Amniotic epithelial cell (primary cell): ENCODE measurements around the gene ABCA5.
"Not testable (repeated sequence)": the region's sequence is repeated elsewhere in the genome, so short reads cannot be mapped to it uniquely, and the experiment has no call there.

Source experiments
- DNase-seq: peaks from one replicate; pipeline ENCODE4 v3.0.0-alpha.2; 2010; ENCODE audit warnings: low read depth

ABCA5 gene

DNA sequence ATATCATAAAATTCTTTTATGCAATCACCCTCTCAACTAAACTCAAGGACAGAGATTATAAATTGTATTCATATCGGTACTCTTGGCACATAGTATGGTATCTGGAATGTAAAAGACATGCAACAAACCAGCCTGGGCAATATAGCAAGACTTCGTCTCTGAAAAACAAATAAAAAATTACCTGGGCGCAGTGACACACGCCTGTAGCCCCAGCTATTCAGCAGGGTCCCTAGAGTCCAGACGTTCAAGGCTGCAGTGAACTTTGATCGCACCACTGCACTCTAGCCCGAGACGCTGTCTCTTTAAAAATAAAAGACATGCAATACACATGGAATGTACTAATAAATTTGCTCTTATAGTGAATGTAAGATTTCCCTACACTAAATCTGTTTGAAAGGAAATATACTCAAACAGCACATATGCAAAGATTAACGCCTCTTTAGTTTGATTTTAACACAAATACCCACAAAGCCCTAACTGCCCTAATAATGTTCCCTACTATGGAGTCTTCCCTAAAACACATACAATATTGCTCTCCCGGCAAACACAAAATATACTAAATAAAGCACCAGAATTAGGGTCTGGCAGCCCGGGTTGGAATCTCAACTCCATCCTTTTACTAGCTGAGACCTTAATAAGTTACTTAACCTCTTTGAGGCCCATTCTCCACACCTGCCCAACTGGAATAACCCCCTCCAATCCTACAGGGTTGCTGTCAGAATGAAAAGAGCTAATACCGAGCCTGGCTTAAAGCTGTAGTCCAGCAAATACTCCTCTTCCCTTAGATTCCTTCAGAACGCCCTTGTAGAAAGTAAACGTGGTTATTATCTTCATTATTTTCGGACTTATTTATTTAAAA, 1.2 kb downstream of the ABCA5 start:
- peak; percentile 15 for DNase-seq

DNA sequence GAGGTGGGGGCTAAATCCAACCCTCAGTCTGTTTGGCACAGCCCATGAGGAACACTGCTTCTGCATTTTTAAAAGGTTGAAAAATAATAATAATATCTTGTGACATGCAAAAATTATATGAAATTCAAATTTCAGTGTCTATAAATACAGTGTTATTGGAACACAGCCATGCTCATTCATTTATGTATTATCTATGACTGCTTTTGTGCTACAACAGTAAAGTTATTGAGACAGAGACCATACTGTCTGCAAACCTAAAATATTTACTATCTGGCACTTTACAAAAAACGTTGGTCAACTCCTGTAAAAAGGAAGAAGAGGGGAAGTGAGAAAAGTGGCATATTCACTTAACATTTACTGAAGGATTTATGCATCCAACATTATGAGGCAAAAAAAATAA, 3.1 kb downstream of the ABCA5 start:
- DNase-seq, result no peak

DNA sequence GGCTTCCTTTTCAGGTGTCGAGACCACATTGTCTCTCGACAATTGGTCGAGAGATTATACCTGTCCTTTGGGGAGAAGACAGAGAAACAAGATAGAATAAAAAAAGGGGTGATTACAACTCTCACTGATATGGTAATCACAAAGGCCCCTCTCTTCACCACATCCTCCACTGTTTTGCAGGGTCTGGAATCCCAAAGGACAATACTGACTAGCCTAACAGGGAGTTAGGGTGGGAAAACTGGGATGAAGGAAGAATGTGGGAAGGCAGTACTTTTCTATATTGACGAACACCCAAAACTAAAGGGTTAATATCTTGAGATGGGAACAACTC, 6.1 kb downstream of the ABCA5 start:
- DNase-seq, result no peak

DNA sequence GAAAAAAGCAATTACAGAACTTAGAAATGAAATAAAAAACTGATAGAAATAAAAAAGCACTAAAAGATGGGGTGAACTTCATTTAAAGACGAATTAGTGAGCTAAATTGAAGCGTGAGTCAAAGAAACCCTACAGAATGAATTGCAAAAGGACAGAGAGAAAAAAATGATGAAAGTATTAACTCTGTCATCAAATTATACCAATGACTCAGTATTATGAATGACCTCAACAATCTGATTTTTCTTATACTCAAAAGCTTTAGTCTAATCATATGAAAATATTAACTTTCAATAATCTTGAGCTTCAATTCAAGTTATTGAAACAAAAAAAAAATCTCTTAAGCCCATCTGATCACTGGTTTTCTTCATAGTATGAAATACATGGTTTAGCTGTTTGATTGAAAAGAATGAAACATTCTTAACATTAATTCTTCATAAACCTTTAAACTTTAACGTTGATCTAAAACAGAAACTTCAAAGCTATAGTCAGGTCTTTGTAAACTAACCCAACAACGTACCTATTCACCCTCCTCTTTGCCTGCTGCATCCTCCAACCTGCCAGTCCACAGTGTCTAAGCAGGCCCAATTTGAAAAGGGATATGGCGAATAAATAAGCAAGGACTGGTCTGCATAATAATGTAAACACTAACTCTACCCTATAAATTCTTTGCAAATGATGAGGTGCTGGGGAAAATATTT, 6.6 kb downstream of the ABCA5 start:
- DNase-seq, result peak; percentile 23

DNA sequence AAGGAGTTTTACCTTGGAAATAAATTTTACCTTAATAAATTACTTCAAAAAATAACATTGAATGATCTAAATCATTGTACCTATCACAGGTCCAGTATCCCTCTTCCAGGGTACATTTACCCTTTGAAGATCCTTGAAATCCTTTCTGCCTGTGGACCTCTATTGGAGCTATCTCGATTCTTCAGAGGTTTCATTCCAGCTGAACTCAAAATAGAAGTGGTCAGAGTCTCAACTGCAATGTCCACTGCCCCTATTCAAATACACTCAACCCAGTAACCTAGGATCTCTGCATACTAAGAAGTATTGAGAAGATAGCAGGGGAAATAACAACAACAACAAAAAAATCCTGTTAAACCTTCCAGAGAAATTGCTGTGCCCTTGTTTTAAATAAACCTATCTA, 9.3 kb downstream of the ABCA5 start:
- DNase-seq, result no peak

DNA sequence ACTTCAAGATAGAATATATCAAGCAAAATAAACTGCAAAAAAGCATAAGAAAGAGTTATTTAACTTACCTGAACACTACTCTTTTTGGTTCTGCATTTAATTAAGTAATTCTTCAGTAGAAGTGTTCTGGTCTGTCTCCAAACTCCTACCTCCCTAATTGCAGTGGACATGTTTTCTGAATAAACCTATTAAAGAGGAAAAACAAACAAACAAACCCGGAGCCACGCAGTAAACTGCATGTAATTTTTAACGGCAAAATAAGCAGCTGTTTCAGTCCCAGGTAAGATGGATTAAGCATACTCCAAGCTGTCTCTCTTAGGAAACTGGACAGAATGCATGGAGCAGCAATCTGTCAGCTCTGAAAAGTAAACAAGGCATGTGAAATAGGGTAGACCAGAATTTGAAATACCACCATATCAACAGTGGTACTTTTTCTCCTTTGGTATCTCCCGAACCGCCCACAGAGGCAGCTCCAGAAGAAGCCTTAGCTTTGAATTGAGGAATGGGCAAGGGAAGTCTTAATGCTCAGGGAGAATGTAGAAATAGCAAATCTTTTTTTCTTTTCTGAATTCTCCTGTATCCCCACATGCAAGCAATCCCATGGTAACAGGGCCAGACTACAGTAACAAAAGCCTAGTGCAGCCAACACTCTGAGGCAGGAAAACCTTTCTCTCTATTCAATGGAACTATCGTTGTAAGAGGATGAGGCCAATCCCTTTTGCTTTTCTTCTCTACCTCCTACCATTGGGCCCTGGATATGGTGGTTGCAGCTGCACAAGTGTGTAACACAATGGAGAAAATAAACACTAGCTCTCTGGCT, 12.5 kb downstream of the ABCA5 start:
- DNase-seq, result peak; percentile 9

DNA sequence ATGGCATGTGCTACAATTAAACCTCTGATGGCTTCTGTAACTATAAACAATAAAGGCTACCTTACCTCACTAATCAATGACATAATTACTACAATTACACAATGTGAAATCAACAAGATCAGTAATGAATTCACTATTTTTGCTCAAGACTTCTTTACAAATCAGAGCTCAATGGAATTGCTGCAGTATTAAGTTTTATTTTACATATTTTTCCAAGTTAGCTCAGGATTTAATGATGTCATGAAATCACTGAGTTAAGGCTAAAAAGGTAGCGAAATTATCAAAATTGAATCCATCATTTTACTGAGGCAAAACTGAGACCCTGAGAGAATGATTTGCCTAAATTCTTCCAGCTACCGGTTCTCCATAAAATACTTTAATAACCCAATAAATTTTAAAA, 21.8 kb downstream of the ABCA5 start:
- no peak for DNase-seq

DNA sequence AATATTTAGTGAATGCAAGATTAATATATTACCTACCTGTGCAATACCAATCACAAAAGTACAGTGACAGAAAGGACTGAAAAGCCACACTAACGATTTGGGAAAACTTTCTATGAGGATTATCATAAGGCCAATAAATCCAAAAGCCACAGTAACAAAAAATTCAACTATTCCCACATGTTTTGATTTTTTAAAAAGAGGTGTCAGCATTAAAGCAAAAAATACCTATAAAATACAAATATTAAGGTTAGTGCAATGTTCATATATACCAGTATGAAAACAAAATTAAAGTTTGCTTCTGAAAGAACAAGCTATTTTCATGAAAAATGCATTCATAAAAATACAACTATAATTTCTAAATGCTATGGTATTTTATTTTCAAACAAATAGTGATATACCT, 24.3 kb downstream of the ABCA5 start:
- DNase-seq, result no peak

DNA sequence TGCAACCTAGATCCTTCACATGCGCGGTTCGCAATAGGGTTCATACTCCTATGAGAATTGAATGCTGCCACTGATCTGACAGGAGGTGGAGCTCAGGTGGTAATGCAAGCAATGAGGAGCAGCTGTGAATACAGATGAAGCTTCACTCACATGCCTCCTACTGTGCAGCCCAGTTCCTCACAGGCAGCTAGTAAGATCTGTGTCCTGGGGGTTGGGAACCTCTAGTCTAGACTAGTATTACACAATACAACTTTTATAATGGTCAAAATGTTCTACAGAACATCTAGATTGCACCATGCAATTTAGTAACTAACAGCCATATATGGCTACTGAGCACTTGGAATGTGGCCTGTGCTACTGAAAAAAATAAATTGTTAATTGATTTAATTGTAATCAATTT, 26.7 kb downstream of the ABCA5 start:
- peak; percentile 76 for DNase-seq

DNA sequence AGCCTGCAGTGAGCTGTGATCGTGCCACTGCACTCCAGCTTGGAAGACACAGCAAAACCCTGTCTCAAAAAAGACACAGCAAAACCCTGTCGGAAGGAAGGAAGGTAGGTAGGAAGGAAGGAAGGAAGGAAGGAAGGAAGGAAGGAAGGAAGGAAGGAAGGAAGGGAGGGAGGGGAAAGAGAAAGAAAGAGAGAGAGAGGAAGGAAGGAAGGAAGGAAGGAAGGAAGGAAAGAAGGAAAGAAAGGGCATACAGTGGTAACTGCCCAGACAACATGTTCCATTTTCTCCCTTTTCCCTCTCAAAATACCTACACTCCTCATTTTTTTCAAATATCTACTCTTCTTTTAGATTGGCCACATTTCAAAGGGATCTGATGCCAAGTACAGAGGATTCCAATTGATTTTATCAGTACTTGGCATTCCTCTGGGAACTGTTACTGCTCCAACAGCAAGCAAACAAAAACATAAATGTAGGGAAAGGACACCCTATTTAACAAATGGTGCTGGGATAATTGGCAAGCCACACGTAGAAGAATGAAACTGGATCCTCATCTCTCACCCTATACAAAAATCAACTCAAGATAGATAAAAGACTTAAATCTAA, 28.7 kb downstream of the ABCA5 start:
- DNase-seq, result not testable (repeated sequence)

DNA sequence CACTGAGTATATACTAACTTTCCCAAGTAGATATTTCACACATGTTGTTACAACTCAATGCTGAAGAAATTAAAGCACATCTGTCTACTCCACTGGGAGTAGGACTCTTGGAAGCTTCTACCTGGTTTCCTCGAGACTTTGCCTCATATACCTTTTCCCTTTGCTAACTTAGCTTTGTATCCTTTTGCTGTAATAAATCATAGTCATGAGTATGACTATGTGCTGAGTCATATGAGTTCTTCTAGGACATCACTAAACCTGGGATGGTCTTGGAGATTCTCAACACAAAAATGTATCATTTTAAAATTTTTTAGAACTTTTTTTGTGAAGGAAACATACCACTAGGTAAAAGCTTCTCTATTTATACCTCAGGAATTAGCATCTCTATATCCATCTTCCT, 39.8 kb downstream of the ABCA5 start:
- peak; percentile 59 for DNase-seq

DNA sequence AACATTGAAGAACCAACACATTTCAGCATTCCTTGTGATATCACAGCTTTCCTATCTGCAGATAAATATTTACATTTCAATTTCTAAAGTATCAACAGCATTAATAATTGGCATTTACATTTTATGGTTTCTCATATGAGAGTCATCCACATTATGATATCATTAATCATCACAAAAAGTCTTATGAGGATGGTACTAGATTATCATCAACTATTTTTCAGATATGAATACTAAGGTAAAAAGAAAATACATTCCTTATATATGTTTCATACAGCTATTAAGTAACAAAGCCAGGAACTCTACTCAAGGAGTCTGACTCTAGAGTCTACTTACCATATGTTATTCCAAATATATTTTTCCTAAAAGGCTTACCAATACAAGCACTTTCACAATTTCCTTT, 40.7 kb downstream of the ABCA5 start:
- DNase-seq, result peak; percentile 5

DNA sequence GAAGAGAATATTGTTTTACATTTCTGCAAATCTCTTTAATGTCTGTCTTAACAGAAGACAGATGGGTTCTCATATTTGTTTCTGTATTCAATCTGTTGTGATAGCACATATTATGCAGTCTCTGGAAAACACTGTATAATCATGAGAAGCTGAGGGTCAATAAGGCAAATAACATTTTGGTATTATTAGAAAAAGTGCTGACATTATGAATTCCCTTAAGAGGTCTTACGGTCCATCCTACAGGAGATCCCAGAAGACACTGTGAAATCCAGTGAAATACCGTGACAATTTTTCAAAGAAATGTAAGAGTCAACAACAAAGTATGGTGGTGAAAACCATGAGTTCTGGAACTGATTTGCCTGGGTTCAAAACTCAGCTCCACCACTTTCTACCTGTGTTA, 42.3 kb downstream of the ABCA5 start:
- no peak for DNase-seq

DNA sequence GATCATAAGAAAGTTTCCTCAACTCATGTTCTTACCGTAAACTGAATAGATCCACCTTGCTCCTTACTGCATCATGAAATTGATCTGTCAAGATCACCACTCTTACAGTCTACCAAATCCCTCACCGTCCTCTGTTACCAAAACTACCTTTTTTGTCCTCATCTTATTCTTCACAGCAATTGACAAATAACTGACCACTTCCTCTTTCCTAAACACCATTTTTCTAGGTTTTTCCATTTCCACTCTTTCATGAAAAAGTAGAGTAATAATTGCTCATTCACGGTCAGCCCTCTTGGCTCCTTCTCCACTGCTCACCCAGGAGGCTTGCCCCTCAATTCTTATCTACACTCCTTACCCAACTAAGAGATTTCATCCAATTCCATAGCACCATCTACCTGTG, 44.9 kb downstream of the ABCA5 start:
- no peak for DNase-seq

DNA sequence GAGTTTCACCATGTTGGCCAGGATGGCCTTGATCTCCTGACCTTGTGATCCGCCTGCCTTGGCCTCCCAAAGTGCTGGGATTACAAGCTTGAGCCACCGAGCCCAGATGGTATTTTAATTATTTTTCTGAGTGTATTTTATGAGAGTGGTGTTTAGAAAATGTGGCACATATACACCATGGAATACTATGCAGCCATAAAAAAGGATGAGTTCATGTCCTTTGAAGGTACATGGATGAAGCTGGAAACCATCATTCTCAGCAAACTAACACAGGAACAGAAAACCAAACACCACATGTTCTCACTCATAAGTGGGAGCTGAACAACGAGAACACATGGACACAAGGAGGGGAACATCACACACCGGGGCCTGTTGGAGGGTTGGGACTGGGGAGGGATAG, 50.7 kb downstream of the ABCA5 start:
- DNase-seq, result not testable (repeated sequence)

DNA sequence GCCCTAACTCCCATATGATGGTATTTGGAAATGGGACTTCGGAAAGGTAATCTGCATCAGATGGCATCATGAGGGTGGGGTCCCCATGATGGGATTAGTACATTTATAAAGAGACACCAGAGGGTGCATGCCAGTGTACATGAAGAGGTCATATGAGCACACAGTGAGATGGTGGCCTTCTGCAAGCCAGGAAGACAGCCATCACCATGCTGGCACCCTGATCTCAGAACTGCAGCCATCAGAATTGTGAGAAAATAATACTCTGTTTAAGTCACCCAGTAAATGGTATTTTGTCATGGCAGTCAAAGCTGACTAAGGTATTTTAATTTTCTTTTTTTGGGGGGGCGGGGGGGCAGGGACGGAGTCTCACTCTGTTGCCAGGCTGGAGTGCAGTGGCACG, 51.2 kb downstream of the ABCA5 start:
- DNase-seq, result no peak

DNA sequence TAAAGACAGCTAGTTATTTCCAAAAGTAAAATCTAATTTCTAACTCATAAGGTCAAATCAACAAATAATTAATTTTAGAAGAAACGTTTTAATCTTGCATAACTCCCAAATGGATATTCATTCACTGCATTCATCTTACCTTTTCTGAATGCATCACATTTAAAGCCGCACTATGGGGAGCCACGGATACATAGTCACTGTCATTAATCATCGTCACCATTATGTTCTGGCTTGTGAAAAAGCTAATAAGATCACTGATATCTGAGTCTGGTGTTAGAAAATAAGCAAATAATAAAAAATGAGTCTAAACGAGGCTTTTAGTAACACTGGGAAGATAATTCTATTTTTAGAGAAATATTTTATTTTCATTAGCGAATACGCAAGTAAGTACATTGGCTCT, 55.9 kb downstream of the ABCA5 start:
- DNase-seq, result no peak

DNA sequence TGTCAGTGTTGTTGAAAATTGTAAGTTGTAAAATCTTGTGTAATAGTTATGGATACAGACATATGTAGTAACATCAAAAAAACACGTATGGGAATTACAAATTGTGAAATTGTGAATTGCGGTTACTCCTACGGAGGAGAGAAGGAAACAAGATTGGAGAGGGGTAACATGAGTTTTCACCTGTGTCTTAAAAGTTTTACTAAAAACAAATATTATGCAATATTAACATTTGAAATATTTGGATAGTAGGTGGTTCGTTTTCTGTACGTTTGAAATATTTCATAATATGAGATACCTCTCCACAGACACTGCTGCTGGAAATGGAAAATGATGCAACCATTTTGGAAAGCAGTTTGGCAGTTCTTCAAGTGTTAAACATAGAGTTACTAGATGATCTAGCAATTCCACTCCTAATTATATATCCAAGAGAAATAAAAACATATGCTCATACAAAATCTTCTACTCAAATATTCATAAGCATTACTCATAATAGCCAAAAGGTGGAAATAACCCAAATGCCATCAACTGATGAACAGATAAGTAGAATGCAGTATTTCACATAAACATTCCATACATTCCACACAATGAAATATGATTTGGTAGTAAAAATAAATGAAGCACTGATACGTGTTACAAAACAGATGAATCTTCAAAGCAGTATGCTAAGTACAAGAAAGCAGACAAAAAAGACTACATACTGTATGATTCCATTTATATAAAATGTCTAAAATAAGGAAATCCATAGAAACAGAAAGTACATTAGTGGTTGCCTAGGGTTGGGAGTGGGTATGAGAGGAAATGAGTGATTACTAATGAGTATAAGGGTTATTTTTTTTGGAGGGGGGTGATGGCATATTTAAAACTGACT, 57.6 kb downstream of the ABCA5 start:
- peak; percentile 72 for DNase-seq

DNA sequence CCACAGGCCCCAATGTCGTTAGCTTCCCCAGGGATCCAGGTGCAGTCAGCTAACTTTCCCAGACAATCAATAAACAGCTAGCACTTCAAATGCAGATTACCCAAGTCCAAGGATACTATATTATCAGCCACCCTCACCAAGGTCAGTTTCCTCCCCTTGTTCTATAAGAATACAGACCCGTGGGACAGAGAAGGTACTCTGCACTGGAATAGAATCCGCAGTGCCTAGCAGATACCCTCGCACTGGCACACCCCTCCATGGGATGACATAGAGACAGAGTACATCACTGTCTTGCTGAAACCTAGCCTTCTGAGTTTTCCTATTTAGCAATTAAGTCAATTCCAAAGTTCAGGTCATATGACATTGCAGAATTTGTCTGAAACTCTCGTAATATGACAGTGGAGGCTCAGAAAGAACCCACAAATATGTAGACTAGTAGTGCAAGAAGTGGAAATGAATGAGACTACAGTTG, 58.4 kb downstream of the ABCA5 start:
- DNase-seq, result peak; percentile 53

DNA sequence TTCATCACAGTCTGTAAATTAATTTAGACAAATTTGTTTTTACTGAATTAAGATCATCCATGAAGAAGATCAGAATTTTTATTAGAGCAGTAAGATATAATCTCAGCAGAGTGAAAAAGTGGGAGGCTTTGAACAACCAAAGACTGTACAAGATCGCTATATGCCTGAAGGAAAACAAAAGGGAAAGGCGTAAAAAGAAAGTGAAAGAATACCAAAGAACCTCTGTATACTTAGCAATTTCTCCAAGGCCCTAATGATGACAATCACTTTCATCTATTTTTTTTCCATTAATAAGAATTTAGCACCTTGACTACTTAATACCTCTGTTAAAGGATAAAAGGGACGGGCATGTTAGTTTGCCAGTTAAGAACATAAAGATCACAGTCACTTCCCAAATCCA, 59.7 kb downstream of the ABCA5 start:
- no peak for DNase-seq

DNA sequence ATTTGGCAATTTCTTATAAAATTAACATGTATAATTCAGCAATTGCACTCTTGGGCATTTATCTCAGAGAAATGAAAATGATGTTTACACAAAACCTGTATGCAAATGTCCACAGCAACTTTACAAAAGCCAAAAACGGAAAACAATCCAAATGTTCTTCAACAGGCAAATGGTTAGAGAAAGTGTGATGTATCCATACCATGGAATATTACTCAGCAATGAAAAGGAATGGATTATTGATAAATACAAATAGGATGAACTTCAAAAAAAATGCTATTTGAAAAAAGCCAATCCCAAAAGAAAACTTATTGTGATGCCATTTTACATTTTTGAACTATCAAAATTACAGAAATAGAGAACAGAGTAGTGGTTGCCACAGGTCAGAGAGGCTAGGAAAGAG, 61.1 kb downstream of the ABCA5 start:
- DNase-seq, result no peak
